Nephron progenitor cell (in vitro differentiated cells): ENCODE results near the gene TSEN2.
"Not testable (repeated sequence)": the region's sequence is repeated elsewhere in the genome, so short reads cannot be mapped to it uniquely, and the experiment has no call there.

Experiments
- DNase-seq: peaks from one replicate; pipeline ENCODE4 v3.0.0; 2021
- H3K27ac Mint-ChIP-seq: 2 replicates; pipeline ENCODE4 v1.8.0; 2021; ENCODE audit warnings: mild to moderate bottlenecking, moderate library complexity, mixed read lengths
- H3K27me3 Mint-ChIP-seq: 2 replicates; pipeline ENCODE4 v1.8.0; 2021; ENCODE audit warnings: mild to moderate bottlenecking, low read depth, mixed read lengths; ENCODE audit not compliant: poor library complexity
- H3K36me3 Mint-ChIP-seq: 2 replicates; pipeline ENCODE4 v1.8.0; 2021; ENCODE audit warnings: low read depth, mixed read lengths
- H3K4me1 Mint-ChIP-seq: 2 replicates; pipeline ENCODE4 v1.8.0; 2021; ENCODE audit warnings: mixed read lengths
- H3K4me3 Mint-ChIP-seq: 2 replicates; pipeline ENCODE4 v1.8.0; 2021; ENCODE audit warnings: mild to moderate bottlenecking, moderate library complexity, mixed read lengths
- H3K9me3 Mint-ChIP-seq: 2 replicates; pipeline ENCODE4 v1.8.0; 2021; ENCODE audit warnings: mild to moderate bottlenecking, moderate library complexity, mixed read lengths
- TF ChIP-seq, protein P1 (sequence below): fragments of 200-600 bp; sonication (generic); IDR thresholded peaks from 2 replicates; pipeline ENCODE4 v1.5.0; 2021; ENCODE audit warnings: antibody characterized with exemption

TSEN2 gene

DNA sequence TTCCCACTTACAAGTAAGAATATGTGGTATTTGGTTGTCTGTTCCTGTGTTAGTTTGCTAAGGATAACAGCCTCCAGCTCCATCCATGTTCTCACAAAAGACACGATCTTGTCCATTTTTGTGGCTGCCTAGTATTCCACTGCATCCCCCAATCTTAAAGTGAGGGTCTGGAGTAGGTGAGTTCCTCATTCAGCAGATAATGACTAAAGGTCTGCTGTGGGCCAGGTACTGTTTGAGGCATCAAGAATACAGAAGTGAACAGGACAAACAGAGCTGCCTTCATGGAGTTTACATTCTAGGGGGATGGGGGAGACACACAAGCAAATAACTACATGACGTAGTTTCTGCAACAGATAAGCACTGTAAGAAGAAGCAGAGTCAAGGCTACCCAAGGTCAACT, 36.7 kb downstream of the TSEN2 start:
- Mint-ChIP-seq H3K9me3 (peaks cover 4% of the 10 kb centered on the region), H3K36me3 (peaks cover 68% of the 10 kb centered on the region), H3K4me3 (no peak overlapping the region), H3K4me1 (peaks cover 23% of the 10 kb centered on the region), H3K27ac (no peak overlapping the region), H3K27me3 (no peaks in the 10 kb centered on the region)
- no peak for DNase-seq
- TF ChIP-seq, protein P1, sequence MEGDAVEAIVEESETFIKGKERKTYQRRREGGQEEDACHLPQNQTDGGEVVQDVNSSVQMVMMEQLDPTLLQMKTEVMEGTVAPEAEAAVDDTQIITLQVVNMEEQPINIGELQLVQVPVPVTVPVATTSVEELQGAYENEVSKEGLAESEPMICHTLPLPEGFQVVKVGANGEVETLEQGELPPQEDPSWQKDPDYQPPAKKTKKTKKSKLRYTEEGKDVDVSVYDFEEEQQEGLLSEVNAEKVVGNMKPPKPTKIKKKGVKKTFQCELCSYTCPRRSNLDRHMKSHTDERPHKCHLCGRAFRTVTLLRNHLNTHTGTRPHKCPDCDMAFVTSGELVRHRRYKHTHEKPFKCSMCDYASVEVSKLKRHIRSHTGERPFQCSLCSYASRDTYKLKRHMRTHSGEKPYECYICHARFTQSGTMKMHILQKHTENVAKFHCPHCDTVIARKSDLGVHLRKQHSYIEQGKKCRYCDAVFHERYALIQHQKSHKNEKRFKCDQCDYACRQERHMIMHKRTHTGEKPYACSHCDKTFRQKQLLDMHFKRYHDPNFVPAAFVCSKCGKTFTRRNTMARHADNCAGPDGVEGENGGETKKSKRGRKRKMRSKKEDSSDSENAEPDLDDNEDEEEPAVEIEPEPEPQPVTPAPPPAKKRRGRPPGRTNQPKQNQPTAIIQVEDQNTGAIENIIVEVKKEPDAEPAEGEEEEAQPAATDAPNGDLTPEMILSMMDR, result no peak

DNA sequence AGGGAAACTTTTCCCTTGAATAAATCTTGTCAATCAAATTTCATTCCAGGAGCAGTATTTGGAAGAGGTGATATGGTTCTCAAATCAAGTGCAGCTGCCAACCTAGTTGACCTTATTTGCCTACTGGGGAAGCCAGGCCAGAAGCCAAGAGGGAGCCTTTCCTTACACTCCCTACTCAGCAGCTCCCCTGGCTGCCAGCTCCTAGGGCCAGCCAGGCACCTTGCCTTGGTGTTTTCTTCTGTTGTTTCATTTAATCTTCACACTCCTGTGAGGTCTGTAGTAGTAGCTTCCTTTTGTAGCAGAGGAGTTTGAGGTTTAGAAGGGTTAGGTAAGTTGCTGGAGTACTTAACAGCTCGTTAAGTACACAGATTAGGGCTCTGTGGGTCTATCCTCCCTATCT, 38.4 kb downstream of the TSEN2 start:
- Mint-ChIP-seq H3K36me3 (peaks cover 74% of the 10 kb centered on the region), H3K27ac (peak overlapping the region; percentile 25), H3K4me1 (peaks cover 16% of the 10 kb centered on the region), H3K9me3 (peaks cover 4% of the 10 kb centered on the region), H3K27me3 (no peaks in the 10 kb centered on the region), H3K4me3 (no peak overlapping the region)
- TF ChIP-seq, protein P1, result no peak
- no peak for DNase-seq

DNA sequence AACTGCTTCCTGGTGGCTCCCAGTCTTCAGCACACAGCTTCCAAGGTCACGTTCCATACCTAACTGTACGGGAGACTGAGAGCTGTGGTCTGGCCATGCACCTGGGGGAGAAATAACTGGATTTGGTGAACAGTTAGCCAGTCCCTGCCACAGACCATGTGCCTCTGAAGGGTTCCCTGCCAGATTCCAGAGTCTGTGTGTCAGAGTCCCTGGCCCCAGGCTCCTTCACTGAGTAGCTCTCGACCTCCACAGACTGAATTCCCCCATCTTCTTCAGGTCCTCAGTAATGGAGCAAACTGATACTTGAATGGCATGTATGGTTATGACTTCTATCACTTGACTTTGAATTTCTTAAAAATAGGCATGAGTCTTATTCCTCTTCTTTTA, 43.5 kb downstream of the TSEN2 start:
- no peaks in the 10 kb centered on the region for H3K4me1 Mint-ChIP-seq
- no peak overlapping the region for H3K27ac Mint-ChIP-seq
- peaks cover 6% of the 10 kb centered on the region for H3K27me3 Mint-ChIP-seq
- H3K9me3 Mint-ChIP-seq, result no peaks in the 10 kb centered on the region
- TF ChIP-seq, protein P1, result no peak
- DNase-seq, result no peak
- H3K4me3 Mint-ChIP-seq, result no peak overlapping the region
- peaks cover 73% of the 10 kb centered on the region for H3K36me3 Mint-ChIP-seq

DNA sequence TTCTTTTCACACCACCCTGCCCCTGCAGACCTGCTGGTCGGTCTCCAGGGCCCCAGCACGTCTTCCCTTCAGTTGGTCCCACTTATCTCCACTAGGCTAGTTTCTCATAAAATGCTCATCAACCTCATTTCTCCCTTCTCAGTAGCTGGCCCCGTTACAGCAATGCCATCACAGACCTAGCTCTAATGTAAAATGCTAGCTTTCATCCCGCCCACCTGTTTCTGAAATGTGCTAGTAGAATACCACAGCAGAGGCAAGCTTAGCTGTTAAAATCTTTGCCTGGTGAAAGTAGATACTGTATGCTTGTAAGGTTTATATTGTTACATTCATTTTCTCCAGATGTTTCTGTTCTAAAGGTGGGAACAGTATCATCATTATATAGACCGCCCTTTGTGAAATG, 47.9 kb downstream of the TSEN2 start:
- DNase-seq, result no peak
- Mint-ChIP-seq H3K4me3 (no peak overlapping the region), H3K36me3 (peaks cover 52% of the 10 kb centered on the region), H3K4me1 (no peaks in the 10 kb centered on the region), H3K27ac (no peak overlapping the region), H3K27me3 (peaks cover 6% of the 10 kb centered on the region), H3K9me3 (no peaks in the 10 kb centered on the region)
- TF ChIP-seq, protein P1, result no peak

DNA sequence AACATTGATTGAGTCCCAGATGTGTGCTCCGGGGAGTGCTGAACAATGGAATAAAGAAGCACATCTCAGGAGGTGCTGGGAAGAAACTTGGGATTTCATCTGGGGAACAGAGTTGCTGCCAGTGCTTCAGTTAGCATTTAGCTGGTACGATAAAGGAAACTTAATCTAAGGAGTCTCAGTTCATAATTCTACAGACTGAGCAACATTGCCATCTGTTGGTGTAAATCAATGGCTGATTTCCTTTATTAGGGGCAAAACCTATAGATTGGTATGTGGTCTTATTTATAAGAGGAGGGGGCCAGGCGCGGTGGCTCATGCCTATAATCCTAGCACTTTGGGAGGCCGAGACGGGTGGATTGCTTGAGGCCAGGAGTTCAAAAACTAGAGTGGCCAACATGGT, 52.1 kb downstream of the TSEN2 start:
- H3K4me1 Mint-ChIP-seq, result no peaks in the 10 kb centered on the region
- H3K4me3 Mint-ChIP-seq, result no peak overlapping the region
- TF ChIP-seq, protein P1, result no peak
- H3K27ac Mint-ChIP-seq, result peak overlapping the region; percentile 65
- no peak for DNase-seq
- H3K27me3 Mint-ChIP-seq, result no peaks in the 10 kb centered on the region
- H3K36me3 Mint-ChIP-seq, result peaks cover 40% of the 10 kb centered on the region
- H3K9me3 Mint-ChIP-seq, result no peaks in the 10 kb centered on the region

DNA sequence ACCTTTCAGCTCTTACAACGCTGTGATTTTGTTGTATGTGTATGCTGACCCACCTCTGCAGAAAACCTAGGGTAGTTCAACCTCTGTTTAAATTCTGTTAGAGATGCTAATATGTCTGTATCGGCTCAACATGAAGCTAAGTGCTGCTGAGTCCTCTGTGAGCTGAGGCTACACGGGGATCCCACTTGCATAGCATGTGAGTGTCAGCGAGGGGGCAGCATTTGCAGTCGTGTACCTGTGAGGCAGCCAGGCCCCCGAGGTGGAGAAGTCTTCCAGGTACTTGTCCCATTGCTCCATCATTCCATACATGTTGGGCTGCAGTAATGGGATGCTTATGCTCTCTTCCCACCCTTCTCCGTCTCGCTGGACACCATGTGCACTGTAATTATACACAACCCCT, 57.3 kb downstream of the TSEN2 start:
- H3K4me3 Mint-ChIP-seq, result no peak overlapping the region
- no peak overlapping the region for H3K27ac Mint-ChIP-seq
- H3K36me3 Mint-ChIP-seq, result peaks cover 16% of the 10 kb centered on the region
- H3K27me3 Mint-ChIP-seq, result peaks cover 4% of the 10 kb centered on the region
- TF ChIP-seq, protein P1, result peak; percentile 19
- peak; percentile 13 for DNase-seq
- H3K4me1 Mint-ChIP-seq, result peaks cover 8% of the 10 kb centered on the region
- H3K9me3 Mint-ChIP-seq, result no peaks in the 10 kb centered on the region

DNA sequence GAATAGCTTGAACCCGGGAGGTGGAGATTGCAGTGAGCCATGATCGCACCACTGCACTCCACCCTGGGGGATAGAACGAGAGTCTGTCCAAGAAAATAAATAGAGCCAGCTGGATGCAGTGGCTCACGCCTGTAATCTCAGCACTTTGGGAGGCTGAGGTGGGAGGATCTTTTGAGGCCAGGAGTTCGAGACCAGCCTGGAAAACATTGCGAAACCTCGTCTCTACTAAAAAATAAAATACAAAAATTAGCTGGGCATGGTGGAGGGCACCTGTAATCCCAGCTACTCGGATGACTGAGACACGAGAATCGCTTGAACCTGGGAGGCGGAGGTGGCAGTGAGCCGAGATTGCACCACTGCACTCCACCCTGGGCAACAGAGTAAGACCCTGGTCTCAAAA, 59.2 kb downstream of the TSEN2 start:
- DNase-seq, H3K4me3 Mint-ChIP-seq, H3K9me3 Mint-ChIP-seq, H3K27me3 Mint-ChIP-seq, H3K27ac Mint-ChIP-seq, H3K4me1 Mint-ChIP-seq: not testable (repeated sequence)
- H3K36me3 Mint-ChIP-seq, result peaks cover 15% of the 10 kb centered on the region
